ENCODE data around the gene UBXN6. TPM values are rescaled to one million over a fixed set of nuclear protein-coding genes. Genes with fewer than 3 reads are reported as not detected.

Gene UBXN6
- total RNA-seq, 1 donor from 2014 or later, result 63.6 TPM

DNA sequence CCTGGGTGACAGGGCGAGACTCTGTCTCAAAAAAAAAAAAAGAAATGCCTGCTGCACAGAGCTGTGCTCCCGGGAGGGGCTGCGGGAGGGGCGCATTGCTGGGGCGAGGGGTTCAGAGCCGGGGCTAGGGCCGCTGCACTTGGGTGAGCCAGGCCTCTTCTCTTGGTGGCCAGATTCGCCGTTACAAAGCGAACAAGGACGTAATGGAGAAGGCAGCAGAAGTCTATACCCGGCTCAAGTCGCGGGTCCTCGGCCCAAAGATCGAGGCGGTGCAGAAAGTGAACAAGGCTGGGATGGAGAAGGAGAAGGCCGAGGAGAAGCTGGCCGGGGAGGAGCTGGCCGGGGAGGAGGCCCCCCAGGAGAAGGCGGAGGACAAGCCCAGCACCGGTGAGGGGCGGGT is 41.7 kb upstream of the UBXN6 start:
- no peak overlapping the region for H3K4me3 Mint-ChIP-seq (ENCODE audit: unreplicated experiment)

GRCh38 chr19:4498694-4499093 is 41.1 kb upstream of the UBXN6 start:
- peaks cover 6% of the 10 kb centered on the region for H3K4me1 ChIP-seq (ENCODE audit: insufficient read depth, low read length)
- H3K79me2 ChIP-seq (ENCODE audit: insufficient read depth, low read length), result no peaks in the 10 kb centered on the region
- H3K4me1 Mint-ChIP-seq (ENCODE audit: low read depth, unreplicated experiment), result no peaks in the 10 kb centered on the region
- FAIRE-seq (no peak), DNase-seq (ENCODE audit: low read depth) (no peak)
- H3K27ac Mint-ChIP-seq (ENCODE audit: unreplicated experiment), result no peak overlapping the region
- no peak overlapping the region for H2AFZ ChIP-seq (ENCODE audit: low read depth, low read length)
- no peaks in the 10 kb centered on the region for H3K27me3 ChIP-seq (ENCODE audit: insufficient read depth, low read length)
- H3K9me3 ChIP-seq (ENCODE audit: insufficient read depth, low read depth, low read length), result no peaks in the 10 kb centered on the region
- H3K27me3 Mint-ChIP-seq (ENCODE audit: low read depth, unreplicated experiment), result no peaks in the 10 kb centered on the region
- H3K4me3 Mint-ChIP-seq (ENCODE audit: unreplicated experiment), result no peak overlapping the region
- no peak overlapping the region for H3K4me3 ChIP-seq (ENCODE audit: insufficient read depth, low read depth, low read length)
- H3K9me3 Mint-ChIP-seq (ENCODE audit: unreplicated experiment), result no peaks in the 10 kb centered on the region
- no peaks in the 10 kb centered on the region for H4K20me1 ChIP-seq (ENCODE audit: insufficient read depth, low read length)
- H3K27ac ChIP-seq (ENCODE audit: low read depth, low read length), result no peak overlapping the region
- H3K9ac ChIP-seq (ENCODE audit: low read length), result no peak overlapping the region
- peaks cover 5% of the 10 kb centered on the region for H3K36me3 Mint-ChIP-seq (ENCODE audit: low read depth, unreplicated experiment)
- peaks cover 4% of the 10 kb centered on the region for H3K36me3 ChIP-seq (ENCODE audit: insufficient read depth, low read length)
- TF ChIP-seq CTCF (IDR thresholded peaks at IDR 0.05; ENCODE audit: insufficient read depth, low read depth, low read length) (no peak), EZH2 (IDR thresholded peaks at IDR 0.05; ENCODE audit: insufficient read depth, low read length) (no peak)
- no peak overlapping the region for H3K4me2 ChIP-seq (ENCODE audit: low read length)

More for the DNA sequence above, 41.7 kb upstream of the UBXN6 start:
- Mint-ChIP-seq H3K9me3 (ENCODE audit: unreplicated experiment) (no peaks in the 10 kb centered on the region), H3K4me1 (ENCODE audit: low read depth, unreplicated experiment) (no peaks in the 10 kb centered on the region), H3K27ac (ENCODE audit: unreplicated experiment) (no peak overlapping the region), H3K36me3 (ENCODE audit: low read depth, unreplicated experiment) (peaks cover 5% of the 10 kb centered on the region), H3K27me3 (ENCODE audit: low read depth, unreplicated experiment) (no peaks in the 10 kb centered on the region)
- H3K36me3 ChIP-seq (ENCODE audit: insufficient read depth, low read length), result peaks cover 4% of the 10 kb centered on the region
- peaks cover 6% of the 10 kb centered on the region for H3K4me1 ChIP-seq (ENCODE audit: insufficient read depth, low read length)
- no peaks in the 10 kb centered on the region for H4K20me1 ChIP-seq (ENCODE audit: insufficient read depth, low read length)
- H3K27me3 ChIP-seq (ENCODE audit: insufficient read depth, low read length), result no peaks in the 10 kb centered on the region
- H3K4me2 ChIP-seq (ENCODE audit: low read length), result no peak overlapping the region
- TF ChIP-seq EZH2 (IDR thresholded peaks at IDR 0.05; ENCODE audit: insufficient read depth, low read length), result no peak
- no peak for TF ChIP-seq CTCF (IDR thresholded peaks at IDR 0.05; ENCODE audit: insufficient read depth, low read depth, low read length)
- no peak overlapping the region for H2AFZ ChIP-seq (ENCODE audit: low read depth, low read length)
- no peaks in the 10 kb centered on the region for H3K79me2 ChIP-seq (ENCODE audit: insufficient read depth, low read length)
- H3K27ac ChIP-seq (ENCODE audit: low read depth, low read length), result no peak overlapping the region
- H3K4me3 ChIP-seq (ENCODE audit: insufficient read depth, low read depth, low read length), result no peak overlapping the region
- H3K9me3 ChIP-seq (ENCODE audit: insufficient read depth, low read depth, low read length), result no peaks in the 10 kb centered on the region
- H3K9ac ChIP-seq (ENCODE audit: low read length), result no peak overlapping the region
- DNase-seq (ENCODE audit: low read depth) (no peak), FAIRE-seq (no peak)

DNA sequence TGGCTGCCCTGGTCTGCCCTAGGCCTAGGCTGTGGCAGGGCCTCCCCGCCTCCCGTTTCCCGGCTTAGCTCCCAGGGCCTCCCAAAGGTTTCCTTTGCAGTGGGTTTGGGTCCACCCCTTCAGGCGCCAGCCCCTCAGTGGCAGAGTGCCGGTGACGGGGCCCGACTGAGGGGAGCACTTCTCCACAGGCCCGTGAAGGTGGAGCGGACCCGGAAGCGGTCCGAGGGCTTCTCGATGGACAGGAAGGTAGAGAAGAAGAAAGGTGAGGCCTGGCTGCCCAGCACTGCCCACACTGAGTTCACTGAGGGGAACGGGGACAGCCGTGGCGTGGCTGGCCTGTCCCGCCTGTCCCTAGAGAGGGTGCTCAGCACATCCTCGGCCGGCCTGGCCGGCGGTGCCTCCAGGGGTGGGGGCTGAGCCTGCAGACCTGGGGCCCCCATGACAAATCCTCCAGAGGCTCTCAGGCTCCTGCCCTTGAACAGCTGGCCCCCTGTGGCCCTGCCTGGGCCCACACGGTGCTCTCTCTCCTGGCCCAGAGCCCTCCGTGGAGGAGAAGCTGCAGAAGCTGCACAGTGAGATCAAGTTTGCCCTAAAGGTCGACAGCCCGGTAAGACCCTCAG is 40.3 kb upstream of the UBXN6 start:
- DNase-seq (ENCODE audit: low read depth) (no peak), FAIRE-seq (no peak)
- Histone ChIP-seq H3K4me2 (ENCODE audit: low read length) (no peak overlapping the region), H3K4me1 (ENCODE audit: insufficient read depth, low read length) (peaks cover 6% of the 10 kb centered on the region), H2AFZ (ENCODE audit: low read depth, low read length) (no peak overlapping the region), H3K27ac (ENCODE audit: low read depth, low read length) (no peak overlapping the region), H4K20me1 (ENCODE audit: insufficient read depth, low read length) (peaks cover 4% of the 10 kb centered on the region), H3K36me3 (ENCODE audit: insufficient read depth, low read length) (peaks cover 4% of the 10 kb centered on the region), H3K9me3 (ENCODE audit: insufficient read depth, low read depth, low read length) (no peaks in the 10 kb centered on the region), H3K79me2 (ENCODE audit: insufficient read depth, low read length) (no peaks in the 10 kb centered on the region), H3K9ac (ENCODE audit: low read length) (no peak overlapping the region), H3K27me3 (ENCODE audit: insufficient read depth, low read length) (no peaks in the 10 kb centered on the region), H3K4me3 (ENCODE audit: insufficient read depth, low read depth, low read length) (no peak overlapping the region)
- H3K4me1 Mint-ChIP-seq (ENCODE audit: low read depth, unreplicated experiment), result no peaks in the 10 kb centered on the region
- TF ChIP-seq CTCF (IDR thresholded peaks at IDR 0.05; ENCODE audit: insufficient read depth, low read depth, low read length) (no peak), EZH2 (IDR thresholded peaks at IDR 0.05; ENCODE audit: insufficient read depth, low read length) (no peak)
- H3K27ac Mint-ChIP-seq (ENCODE audit: unreplicated experiment), result no peak overlapping the region
- H3K4me3 Mint-ChIP-seq (ENCODE audit: unreplicated experiment), result no peak overlapping the region
- H3K36me3 Mint-ChIP-seq (ENCODE audit: low read depth, unreplicated experiment), result peaks cover 5% of the 10 kb centered on the region
- no peaks in the 10 kb centered on the region for H3K9me3 Mint-ChIP-seq (ENCODE audit: unreplicated experiment)
- H3K27me3 Mint-ChIP-seq (ENCODE audit: low read depth, unreplicated experiment), result no peaks in the 10 kb centered on the region
